ENCODE measurements around the gene BEST2.
"Not testable (repeated sequence)": the region's sequence is repeated elsewhere in the genome, so short reads cannot be mapped to it uniquely, and the experiment has no call there.

Gene BEST2

GRCh38 chr19:12794971-12795381 is 43.4 kb downstream of the BEST2 start:
- TF ChIP-seq, protein P1, sequence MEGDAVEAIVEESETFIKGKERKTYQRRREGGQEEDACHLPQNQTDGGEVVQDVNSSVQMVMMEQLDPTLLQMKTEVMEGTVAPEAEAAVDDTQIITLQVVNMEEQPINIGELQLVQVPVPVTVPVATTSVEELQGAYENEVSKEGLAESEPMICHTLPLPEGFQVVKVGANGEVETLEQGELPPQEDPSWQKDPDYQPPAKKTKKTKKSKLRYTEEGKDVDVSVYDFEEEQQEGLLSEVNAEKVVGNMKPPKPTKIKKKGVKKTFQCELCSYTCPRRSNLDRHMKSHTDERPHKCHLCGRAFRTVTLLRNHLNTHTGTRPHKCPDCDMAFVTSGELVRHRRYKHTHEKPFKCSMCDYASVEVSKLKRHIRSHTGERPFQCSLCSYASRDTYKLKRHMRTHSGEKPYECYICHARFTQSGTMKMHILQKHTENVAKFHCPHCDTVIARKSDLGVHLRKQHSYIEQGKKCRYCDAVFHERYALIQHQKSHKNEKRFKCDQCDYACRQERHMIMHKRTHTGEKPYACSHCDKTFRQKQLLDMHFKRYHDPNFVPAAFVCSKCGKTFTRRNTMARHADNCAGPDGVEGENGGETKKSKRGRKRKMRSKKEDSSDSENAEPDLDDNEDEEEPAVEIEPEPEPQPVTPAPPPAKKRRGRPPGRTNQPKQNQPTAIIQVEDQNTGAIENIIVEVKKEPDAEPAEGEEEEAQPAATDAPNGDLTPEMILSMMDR (conservative IDR thresholded peaks at IDR 0.05; ENCODE audit: low read depth), result no peak
- CTCF ChIA-PET, result interaction anchor here (0.6 to 3.2 kb wide), 6 partner anchors 18 to 77 kb away, joined by 3 to 36 read pairs (median 10); no protein-coding TSS in a partner anchor
- no peak for DNase-seq (ENCODE audit: low spot score)
- peak overlapping the region; percentile 100 for H3K27ac ChIP-seq
- POLR2A ChIA-PET (ENCODE audit: low non-redundant PET), result interaction anchor here (0.7 to 7.3 kb wide), 3 partner anchors 16 to 33 kb away, joined by 4 to 120 read pairs (median 9); partner anchors contain the start of gene HOOK2

- POLR2A ChIA-PET (ENCODE audit: low non-redundant PET), result interaction anchor here (1.2 kb wide), 1 partner anchor 19 kb away, joined by 8 read pairs; no protein-coding TSS in a partner anchor
- peak; percentile 51 for DNase-seq (ENCODE audit: low spot score)
These were observed 44.8 kb downstream of the BEST2 start for GRCh38 chr19:12796146-12797071.

DNA sequence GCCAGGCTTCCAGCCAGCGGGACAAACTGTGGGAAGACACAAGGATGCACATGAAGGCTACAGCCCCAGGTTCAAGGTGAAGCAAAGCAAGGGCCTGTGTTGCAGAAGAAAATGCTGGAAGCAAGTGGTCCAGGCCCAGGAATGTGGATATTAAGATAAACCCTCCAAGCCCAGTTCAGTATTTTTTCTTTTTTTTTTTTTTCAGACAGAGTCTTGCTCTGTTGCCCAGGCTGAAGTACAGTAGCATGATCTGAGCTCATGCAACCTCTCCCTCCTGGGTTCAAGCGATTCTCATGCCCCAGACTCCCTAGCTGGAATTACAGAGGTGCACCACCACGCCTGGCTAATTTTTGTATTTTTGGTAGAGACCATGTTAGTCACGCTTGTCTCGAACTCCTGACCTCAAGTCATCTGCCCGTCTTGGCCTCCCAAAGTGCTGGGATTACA is 45.6 kb downstream of the BEST2 start:
- DNase-seq (ENCODE audit: low spot score), result no peak
- POLR2A ChIA-PET (ENCODE audit: low non-redundant PET), result interaction anchor here (0.7 kb wide), 1 partner anchor 43 kb away, joined by 5 read pairs; no protein-coding TSS in a partner anchor
- TF ChIP-seq, protein P1 (conservative IDR thresholded peaks at IDR 0.05; ENCODE audit: low read depth), result no peak
- CTCF ChIA-PET, result interaction anchor here (1.0 to 3.2 kb wide), 6 partner anchors 20 to 50 kb away, joined by 3 to 36 read pairs (median 12); no protein-coding TSS in a partner anchor
- H3K27ac ChIP-seq, result peak overlapping the region; percentile 100

More at GRCh38 chr19:12796146-12797071, 44.8 kb downstream of the BEST2 start:
- TF ChIP-seq, protein P1 (conservative IDR thresholded peaks at IDR 0.05; ENCODE audit: low read depth), result peak; percentile 90
- H3K27ac ChIP-seq, result peak overlapping the region; percentile 100
- CTCF ChIA-PET, result interaction anchor here (0.5 to 3.2 kb wide), 21 partner anchors 9 to 979 kb away, joined by 3 to 36 read pairs (median 4); partner anchors contain the start of genes BEST2 and GCDH

DNA sequence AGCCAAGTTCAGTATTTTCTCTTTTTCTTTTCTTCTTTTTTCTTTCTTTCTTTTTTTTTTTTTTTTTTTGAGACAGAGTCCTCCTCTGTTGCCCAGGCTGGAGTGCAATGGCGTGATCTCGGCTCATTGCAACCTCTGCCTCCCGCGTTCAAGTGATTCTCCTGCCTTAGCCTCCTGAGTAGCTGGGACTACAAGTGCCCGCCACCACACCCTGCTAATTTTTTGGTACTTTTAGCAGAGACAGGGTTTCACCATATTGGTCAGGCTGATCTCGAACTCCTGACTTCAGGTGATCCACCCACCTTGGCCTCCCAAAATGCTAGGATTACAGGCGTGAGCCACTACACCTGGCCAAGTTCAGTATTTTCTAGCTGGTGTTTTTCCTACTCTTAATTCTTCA is 46.0 kb downstream of the BEST2 start:
- DNase-seq (ENCODE audit: low spot score), result not testable (repeated sequence)
- CTCF ChIA-PET, result interaction anchor here (1.0 to 2.6 kb wide), 2 partner anchors 50 kb away, joined by 3 to 10 read pairs; no protein-coding TSS in a partner anchor
- H3K27ac ChIP-seq, result peak overlapping the region; percentile 100
- POLR2A ChIA-PET (ENCODE audit: low non-redundant PET), result interaction anchor here (0.7 kb wide), 1 partner anchor 43 kb away, joined by 5 read pairs; no protein-coding TSS in a partner anchor

- H3K27ac ChIP-seq, result peak overlapping the region; percentile 100
- ChIA-PET CTCF (interaction anchor here (0.6 to 1.3 kb wide), 4 partner anchors 22 to 48 kb away, joined by 3 to 6 read pairs (median 4); no protein-coding TSS in a partner anchor), POLR2A (ENCODE audit: low non-redundant PET) (no interaction called here)
- TF ChIP-seq, protein P1 (conservative IDR thresholded peaks at IDR 0.05; ENCODE audit: low read depth), result no peak
- DNase-seq (ENCODE audit: low spot score), result no peak
These were observed 48.3 kb downstream of the BEST2 start for GRCh38 chr19:12799742-12800465.

- DNase-seq (ENCODE audit: low spot score), result no peak
- peak overlapping the region; percentile 100 for H3K27ac ChIP-seq
- TF ChIP-seq, protein P1 (conservative IDR thresholded peaks at IDR 0.05; ENCODE audit: low read depth), result no peak
- POLR2A ChIA-PET (ENCODE audit: low non-redundant PET), result no interaction called here
- CTCF ChIA-PET, result interaction anchor here (0.9 to 1.3 kb wide), 3 partner anchors 22 to 47 kb away, joined by 4 to 8 read pairs (median 6); no protein-coding TSS in a partner anchor
These were observed 48.8 kb downstream of the BEST2 start for GRCh38 chr19:12800466-12800770.

Measured in RWPE1 (cell line).